Fibroblast of skin of right biceps (primary cell): ENCODE results near the gene FGD3.
A peak's percentile ranks its signal among the peaks of the same experiment; 100 is the strongest.
"Not testable (repeated sequence)": the region's sequence is repeated elsewhere in the genome, so short reads cannot be mapped to it uniquely, and the experiment has no call there.

Source experiments
- DNase-seq: peaks from one replicate; pipeline ENCODE4 v3.0.0-alpha.2; 2013

The FGD3 gene, protein sequence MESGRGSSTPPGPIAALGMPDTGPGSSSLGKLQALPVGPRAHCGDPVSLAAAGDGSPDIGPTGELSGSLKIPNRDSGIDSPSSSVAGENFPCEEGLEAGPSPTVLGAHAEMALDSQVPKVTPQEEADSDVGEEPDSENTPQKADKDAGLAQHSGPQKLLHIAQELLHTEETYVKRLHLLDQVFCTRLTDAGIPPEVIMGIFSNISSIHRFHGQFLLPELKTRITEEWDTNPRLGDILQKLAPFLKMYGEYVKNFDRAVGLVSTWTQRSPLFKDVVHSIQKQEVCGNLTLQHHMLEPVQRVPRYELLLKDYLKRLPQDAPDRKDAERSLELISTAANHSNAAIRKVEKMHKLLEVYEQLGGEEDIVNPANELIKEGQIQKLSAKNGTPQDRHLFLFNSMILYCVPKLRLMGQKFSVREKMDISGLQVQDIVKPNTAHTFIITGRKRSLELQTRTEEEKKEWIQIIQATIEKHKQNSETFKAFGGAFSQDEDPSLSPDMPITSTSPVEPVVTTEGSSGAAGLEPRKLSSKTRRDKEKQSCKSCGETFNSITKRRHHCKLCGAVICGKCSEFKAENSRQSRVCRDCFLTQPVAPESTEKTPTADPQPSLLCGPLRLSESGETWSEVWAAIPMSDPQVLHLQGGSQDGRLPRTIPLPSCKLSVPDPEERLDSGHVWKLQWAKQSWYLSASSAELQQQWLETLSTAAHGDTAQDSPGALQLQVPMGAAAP

DNA sequence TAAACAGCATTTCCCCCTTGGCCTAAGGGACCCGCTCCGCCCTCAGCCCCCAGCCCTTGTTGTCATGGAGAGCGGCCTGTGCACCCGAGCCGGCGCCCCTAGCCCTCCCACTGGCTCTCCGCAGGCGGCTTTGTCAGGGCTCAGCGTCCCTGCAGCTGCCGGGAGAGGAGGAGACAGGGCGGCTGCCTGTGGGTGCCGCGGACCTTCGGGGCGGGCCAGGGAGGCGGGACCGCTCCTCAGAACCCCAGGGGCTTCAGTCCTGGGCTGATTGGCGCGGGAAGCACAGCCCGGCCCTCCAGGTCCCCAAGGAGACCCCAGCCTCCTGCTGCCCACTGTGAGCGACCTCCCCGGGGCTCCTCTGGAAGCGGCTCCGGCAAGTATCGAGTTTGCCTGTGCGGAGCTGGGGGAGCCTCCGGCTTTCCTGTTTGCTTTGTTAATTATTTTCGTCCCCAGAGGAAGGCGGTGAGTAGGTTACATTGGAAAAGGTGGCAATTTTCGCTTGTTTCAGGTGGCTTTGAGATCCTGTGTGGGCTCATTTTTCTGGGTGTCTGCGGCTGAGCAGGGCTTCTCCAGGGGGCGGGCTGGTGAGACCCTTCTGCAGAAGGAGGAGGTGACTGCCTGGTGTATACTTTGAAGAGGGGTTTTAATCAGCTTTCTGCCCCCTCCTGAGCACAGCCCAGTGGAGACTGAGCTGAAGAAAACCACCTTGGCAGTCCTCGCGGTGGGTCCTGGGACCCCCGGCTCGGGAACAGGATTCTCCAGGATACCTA lies at the start of gene FGD3:
TSS of gene FGD3 (plus strand) at position 256 of the 770 bp plus-strand sequence. CDS start 28,734 bp downstream, outside the sequence.
- DNase-seq = peak; percentile 9

GRCh38 chr9:92905137-92905536 lies 42.2 kb upstream of the FGD3 start:
- not testable (repeated sequence) for DNase-seq

DNA sequence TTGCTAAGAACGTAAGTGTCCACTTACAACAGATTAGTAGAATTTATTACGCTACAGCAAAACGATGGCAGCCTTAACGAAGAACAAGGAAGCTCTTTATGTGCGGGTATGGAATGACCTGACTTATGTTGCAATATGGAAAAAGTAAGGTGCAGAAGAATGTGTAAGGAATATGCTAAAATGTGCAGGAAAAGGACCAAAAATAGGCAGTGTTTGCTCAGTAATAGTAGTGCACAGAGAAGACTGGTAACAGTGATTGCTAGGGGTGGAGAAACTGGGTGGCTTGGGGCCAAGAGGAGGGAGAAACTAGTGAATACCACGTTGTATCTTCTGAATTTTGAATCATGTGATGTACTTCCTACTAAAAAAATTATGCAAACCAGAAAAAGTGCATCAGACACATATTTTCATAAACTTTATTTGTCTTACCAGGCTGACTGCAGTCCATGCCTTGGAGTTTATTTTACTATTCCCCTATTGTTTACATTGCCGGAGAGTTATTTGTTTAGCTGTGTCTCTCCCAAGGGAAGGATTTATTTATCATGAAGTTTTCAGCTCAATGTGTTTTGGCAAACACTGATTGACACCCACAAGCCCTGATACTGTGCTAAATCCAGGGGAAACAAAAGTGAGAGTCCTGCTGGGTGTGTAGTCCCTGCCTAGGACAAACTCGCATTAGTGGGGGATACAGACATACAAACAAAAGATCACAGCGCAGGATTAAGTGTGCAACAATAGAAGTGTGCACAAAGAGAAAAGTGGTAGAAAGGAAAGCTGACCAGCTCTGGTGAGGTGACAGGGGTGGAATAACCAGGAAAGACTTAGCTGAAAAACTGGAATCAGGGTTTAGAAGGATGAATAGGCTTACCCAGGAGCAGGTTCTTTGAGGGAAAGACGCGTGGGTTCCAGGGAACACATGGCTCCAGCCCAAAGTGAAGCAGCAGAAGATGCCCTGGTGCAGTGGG lies 35.5 kb upstream of the FGD3 start:
- no peak for DNase-seq

DNA sequence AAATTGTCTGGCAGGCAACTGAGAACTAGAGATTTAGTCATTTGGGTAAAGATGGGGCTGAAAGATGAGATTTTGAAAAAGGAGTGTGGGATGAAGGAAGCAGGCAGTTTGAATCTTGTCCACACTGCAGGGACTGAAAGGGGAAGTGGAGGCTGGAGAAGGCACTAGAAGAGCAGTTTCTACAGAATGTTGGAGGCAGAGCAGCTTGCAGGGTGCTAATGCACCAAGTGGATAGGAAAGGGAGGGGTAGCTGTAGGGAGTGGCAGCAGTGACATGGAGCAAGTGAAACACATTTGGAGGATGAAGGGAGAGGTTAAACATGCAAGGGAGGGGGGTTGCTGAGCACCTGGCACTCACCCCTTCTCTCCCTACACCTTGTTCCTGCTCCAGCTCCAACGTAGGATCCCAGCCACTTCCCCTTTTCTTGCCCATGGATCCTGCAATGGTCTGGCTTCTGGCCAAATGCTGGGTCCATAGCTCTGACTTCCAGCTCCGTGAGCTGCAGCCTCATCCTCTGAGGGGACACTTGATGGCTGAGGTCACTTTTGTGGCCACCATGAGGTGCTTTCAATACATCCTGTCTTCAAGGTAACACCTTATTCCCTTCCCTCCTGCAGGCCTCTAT lies 30.0 kb upstream of the FGD3 start:
- no peak for DNase-seq

GRCh38 chr9:92920437-92920836 lies 26.9 kb upstream of the FGD3 start:
- peak; percentile 12 for DNase-seq

DNA sequence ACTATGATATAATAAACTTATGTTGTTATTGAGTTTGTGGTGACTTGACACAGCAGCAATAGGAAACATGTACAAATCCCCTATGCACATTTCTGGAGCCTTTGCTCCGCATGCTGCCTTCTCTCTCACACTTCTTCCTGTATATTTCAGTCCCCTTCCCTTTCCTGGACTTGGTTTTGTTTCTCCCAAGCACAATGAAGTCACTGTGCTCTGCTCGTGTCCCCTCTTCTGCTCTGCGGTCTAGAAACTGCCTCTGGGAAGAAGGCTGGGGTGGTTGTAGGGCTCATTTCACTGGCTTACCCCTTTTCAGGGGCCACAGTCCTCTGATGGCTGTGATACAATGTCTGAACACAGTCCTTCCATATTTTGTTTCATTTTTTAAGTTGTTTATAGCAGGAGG lies 15.7 kb upstream of the FGD3 start:
- DNase-seq = no peak

DNA sequence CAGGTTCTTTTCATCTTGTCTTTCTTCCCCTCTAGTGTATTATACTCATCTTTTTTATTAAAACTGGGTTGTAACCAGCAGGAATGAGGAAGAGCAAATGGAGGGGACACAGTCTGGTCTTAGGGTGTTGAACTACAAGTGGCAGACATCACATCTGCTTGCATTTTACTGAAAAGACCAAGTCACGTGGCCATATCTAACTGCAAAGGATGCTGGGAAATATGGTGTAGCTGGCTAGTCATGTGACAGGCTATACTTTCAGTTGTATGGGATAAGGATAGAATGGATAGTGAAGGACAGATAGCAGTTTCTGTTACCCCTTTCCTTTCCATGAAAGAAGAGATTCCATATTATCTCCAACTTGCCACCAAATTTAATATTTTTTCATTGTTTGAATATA lies 13.0 kb upstream of the FGD3 start:
- DNase-seq = no peak

- no peak for DNase-seq
Measured at GRCh38 chr9:92938025-92938424, 9.3 kb upstream of the FGD3 start.

GRCh38 chr9:92941861-92942260 lies 5.5 kb upstream of the FGD3 start:
- DNase-seq = no peak

GRCh38 chr9:92942688-92943616 lies 4.4 kb upstream of the FGD3 start:
- no peak for DNase-seq

GRCh38 chr9:92944921-92945320 lies 2.4 kb upstream of the FGD3 start:
- no peak for DNase-seq

DNA sequence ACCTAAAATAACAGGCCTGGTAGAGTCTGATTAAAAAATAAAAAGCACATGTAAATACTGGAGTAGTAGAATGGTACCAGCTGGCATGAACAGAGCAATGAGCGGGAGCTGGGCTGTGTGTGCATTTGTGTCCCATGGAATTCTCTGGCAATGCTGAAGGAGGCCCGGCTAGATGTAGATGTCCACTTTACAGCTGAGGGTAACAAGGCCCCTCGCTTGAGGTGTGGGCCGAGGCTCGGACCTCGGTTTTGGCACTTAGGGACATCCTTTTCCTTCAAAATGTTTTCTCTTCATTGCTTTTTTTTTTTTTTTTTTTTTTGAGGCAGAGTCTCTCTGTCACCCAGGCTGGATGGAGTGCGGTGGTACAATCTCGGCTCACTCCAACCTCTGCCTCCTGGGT lies 1.5 kb upstream of the FGD3 start:
- no peak for DNase-seq

- no peak for DNase-seq
Measured at GRCh38 chr9:92948038-92948534, 763 bp downstream of the FGD3 start.

- DNase-seq = no peak
Measured at GRCh38 chr9:92948632-92949031, 1.3 kb downstream of the FGD3 start.

DNA sequence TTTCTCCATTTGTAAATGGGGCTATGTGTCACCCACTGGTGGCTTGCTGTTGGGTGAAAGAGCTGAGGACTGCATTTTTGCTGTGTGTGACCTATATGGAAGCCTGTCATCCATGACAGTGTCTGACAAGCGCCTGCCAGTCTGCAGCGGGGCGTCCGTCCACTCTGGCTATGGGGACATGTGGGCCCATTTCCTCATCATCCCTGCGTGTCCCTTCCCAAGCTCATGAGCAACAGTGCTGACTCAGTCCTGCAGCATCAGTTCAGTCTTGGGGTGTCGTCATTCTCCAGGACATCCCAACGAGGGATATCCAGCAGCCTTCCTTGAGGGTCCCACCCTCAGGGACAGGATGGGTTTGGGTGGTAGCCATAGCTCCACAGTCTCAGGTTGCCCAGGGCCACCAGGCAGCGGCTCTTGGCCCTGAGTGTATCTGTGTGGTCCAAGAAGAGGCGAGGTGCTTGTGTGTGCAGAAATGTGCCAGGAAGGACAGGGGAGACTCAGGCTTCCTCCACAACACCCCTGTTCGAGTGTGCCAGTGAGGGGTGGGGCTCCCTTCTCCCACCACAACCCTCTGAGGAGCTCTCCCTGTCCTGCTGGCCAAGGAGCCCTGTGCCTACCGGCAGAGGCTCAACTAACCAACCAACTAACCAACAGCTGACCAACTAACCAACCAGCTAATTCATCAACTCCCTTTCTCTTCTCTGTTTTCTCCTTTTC lies 2.1 kb downstream of the FGD3 start:
- no peak for DNase-seq

DNA sequence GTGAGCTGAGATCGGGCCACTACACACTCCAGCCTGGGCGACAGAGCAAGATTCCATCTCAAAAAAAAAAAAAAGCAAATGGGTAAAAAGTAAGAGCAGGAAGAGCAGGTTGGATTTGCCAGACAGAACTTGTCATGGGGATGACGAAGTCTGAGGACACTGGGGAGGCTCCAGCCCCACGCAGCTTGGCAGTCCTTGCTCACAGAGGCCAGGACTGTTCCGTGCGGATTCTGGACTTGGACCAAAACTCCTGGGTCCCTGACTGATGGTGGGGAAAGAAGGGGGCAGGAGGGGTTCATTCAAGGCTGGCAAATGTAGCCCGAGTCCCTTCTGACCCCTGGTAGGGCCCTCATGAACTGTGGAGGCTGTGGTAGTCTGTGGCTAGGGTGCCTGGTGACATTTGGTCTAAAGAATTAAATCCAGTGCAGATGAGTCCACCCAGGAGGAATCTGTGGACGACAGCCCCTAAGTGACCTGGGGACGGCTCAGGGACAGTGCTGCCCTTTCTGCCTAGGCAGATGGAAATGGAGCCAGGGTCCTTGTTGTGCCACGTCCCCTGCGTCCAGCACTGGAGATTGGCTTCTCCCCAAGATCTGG lies 3.1 kb downstream of the FGD3 start:
- no peak for DNase-seq

- peak; percentile 24 for DNase-seq
Measured at GRCh38 chr9:92952906-92953610, 5.7 kb downstream of the FGD3 start.

DNA sequence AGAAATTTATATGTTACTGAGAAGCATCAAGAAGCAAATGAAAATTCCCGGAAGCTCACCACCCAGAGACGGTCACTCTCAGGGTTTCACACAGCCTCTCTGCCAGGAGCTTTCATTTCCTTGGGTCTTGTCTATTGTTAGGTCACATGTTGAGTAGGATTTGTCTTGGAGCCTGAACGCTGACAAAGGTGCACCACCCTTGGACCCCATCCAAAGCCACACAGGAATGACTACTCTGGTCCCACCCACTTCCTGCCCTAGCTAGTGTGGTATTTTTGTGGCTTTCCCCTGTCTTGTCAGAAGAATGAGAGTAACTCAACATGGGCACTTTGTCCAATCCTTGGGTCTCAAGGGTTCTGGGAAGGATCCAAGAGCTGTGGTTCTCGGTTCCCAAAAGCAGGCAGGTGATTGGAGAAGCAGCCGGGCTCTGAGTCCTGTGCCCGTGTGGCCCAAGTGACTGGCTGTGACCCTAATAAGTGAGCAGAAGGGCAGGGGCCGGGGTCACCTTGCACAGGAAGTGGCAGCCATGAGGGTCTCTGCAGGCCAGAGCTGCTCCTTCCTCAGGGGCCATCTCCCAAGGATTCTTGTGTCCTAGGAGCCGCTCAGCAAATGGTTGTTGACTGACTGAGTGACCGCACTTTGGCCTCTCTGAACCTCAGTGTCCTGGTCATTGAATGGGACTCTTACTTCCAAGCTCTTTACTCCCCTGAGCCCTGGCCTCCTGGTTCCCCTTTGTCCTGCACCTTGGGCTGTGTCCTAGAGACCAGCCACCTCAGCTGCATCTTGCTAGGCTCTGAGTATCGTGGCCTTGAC lies 6.9 kb downstream of the FGD3 start:
- DNase-seq = peak; percentile 66
